Activated effector memory CD4-positive, alpha-beta T cell treated with Interleukin-2 at 50 U/mL for 16 hours (primary cell): Measurements from ENCODE around the gene NEB.
"Not testable (repeated sequence)": the region's sequence is repeated elsewhere in the genome, so short reads cannot be mapped to it uniquely, and the experiment has no call there.

Experiments used
- DNase-seq: peaks from one replicate; pipeline ENCODE4 v3.0.0-alpha.2; 2020

The NEB gene

DNA sequence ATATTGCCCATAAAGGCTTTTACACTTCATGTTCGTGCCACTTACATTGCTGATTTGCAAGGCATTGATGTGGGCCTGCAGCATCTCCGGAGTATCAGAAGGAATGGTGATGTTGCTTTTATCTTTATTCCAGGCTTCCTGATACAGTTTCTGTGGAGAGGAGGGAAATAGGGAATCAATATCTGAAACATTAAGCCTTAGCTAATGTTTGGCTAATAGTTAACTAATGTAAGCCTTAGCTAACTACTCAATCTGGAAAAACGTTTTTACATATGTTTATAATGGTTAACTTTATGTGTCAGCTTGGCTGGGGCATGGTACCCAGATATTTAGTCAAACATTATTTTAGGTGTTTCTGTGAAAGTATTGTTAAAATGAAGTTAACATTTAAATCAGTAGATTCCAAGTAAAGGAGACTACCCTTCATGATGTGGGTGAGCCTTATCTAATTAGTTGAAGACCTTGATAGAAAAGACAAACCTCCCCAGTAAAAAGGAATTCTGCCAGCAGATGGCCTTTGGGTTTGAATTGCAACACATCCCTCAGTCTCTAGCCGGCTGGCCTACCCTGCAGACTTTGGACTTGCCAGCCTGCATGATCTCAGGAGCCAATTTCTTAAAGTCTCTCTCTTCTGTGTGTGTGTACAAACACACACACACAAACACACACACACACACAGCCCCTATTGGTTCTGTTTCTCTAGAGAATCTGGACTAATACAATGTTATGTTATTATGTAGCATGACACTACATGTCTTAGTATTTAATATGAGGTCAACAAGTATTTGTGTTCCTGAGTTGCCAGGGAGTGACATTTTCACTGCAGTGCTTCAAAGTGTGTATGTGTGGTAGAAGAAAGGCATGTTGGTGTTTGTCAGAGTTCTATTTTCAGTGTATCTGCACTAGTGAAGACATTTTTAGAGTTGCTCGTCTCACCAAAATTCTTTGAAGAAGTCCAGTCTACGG is 126.5 kb downstream of the NEB start:
- DNase-seq: not testable (repeated sequence)

- not testable (repeated sequence) for DNase-seq
Measured at GRCh38 chr2:151603530-151603929, 130.7 kb downstream of the NEB start.

- not testable (repeated sequence) for DNase-seq
Measured at GRCh38 chr2:151602402-151602801, 131.9 kb downstream of the NEB start.

- not testable (repeated sequence) for DNase-seq
Measured at GRCh38 chr2:151601803-151602202, 132.5 kb downstream of the NEB start.

DNA sequence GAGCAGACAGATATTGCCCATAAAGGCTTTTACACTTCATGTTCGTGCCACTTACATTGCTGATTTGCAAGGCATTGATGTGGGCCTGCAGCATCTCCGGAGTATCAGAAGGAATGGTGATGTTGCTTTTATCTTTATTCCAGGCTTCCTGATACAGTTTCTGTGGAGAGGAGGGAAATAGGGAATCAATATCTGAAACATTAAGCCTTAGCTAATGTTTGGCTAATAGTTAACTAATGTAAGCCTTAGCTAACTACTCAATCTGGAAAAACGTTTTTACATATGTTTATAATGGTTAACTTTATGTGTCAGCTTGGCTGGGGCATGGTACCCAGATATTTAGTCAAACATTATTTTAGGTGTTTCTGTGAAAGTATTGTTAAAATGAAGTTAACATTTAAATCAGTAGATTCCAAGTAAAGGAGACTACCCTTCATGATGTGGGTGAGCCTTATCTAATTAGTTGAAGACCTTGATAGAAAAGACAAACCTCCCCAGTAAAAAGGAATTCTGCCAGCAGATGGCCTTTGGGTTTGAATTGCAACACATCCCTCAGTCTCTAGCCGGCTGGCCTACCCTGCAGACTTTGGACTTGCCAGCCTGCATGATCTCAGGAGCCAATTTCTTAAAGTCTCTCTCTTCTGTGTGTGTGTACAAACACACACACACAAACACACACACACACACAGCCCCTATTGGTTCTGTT is 137.2 kb downstream of the NEB start:
- not testable (repeated sequence) for DNase-seq

GRCh38 chr2:151591908-151592255 is 142.4 kb downstream of the NEB start:
- DNase-seq: not testable (repeated sequence)

- not testable (repeated sequence) for DNase-seq
Measured at GRCh38 chr2:151591250-151591907, 142.9 kb downstream of the NEB start.

DNA sequence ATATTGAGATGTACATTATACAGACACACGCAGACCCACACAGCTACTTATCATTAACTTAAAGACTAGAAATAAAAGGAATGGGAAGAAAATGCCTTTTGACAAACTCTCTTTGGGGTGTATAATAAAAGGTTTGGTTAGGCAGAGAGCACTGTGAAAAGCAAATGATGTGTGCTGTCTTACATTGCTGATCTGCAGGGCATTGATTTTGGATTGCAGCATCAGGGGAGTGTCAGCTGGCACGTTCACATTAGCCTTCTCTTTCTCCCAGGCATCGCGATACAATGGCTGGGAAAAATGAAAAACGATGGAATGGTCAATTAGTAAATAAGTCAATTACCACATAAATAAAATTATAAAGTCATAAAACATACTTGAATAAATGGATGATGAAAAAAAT is 153.0 kb downstream of the NEB start:
- DNase-seq: not testable (repeated sequence)

DNA sequence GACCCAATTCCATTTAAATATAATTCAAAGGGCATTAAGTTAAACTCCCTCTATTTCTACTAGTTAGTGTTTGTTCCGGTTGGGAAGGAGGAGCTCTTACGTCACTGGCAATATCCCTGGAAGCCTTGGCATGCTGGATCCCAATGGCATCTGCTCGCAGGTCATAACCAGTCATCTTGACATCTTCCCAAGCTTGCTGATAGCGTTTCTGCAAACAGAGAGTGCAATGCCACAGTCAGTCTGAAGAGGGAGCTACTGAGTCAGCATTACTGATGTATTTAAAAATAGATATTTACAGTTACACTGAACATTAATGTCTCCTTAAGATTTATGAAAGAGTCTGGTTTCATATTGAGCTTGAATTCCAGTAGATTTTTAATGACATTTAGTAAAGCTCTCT is 153.6 kb downstream of the NEB start:
- DNase-seq: not testable (repeated sequence)

GRCh38 chr2:151577116-151577515 is 157.2 kb downstream of the NEB start:
- DNase-seq: no peak

DNA sequence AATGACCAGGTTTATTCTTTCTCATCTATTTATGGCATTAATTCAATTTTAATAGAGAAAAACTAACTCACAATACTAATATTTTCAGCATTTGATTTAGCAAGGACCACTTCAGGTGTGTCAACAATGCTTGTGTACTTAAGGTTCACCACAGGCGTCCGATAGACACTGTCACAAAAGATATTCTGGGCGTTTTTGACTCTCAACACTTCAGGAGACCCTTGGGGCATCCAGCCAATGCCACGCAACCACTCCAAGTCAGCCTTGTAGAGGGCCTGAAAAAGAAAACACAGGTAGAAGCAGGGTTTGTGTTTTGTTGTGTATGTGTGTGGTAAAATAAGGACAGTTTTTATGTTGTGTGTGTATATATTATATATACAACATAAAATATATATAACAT is 158.2 kb downstream of the NEB start:
- no peak for DNase-seq

DNA sequence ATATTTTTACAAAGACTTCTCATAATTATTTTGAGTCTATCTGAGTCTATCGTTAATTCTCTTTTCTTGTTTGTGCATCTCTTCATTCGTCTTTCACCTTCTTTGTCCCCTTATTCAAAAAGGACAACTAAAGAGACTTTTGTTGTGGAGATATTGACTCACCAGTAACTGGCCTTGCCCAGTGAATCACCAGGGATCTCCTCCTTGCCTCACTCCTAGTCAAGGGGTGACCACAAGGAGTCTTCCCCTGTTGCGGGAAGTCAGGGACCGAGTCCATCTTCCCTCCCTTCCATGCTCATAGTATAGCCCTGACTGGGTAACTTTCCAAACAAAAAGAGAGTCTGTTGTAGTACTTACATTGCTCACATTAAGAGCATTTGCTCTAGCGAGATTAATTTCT is 158.9 kb downstream of the NEB start:
- DNase-seq: no peak

- no peak for DNase-seq
Measured at GRCh38 chr2:151570191-151570590, 164.1 kb downstream of the NEB start.

GRCh38 chr2:151569167-151569566 is 165.1 kb downstream of the NEB start:
- no peak for DNase-seq

- no peak for DNase-seq
Measured at GRCh38 chr2:151568501-151568900, 165.8 kb downstream of the NEB start.

GRCh38 chr2:151567006-151567405 is 167.3 kb downstream of the NEB start:
- DNase-seq: no peak

GRCh38 chr2:151562398-151562797 is 171.9 kb downstream of the NEB start:
- DNase-seq: no peak

DNA sequence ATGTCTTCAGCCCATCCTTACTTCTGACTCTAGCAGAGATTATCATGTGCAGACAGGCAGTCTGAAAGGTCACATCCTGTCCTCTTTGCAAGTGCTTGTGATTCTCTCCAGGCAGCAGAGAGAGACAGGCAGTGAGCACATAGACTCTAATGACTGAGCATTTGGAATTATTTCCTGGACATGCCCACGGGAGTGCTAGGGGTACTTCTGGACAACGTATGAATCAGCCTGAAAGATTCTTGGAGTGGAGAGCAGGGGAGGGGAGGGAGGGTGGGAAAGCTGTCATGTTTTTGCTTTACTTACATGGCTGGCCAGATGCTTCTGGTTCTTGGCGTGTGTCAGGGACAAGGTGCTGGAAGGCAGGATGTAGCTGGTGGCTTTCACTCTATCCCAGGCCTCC is 174.0 kb downstream of the NEB start:
- DNase-seq: no peak

DNA sequence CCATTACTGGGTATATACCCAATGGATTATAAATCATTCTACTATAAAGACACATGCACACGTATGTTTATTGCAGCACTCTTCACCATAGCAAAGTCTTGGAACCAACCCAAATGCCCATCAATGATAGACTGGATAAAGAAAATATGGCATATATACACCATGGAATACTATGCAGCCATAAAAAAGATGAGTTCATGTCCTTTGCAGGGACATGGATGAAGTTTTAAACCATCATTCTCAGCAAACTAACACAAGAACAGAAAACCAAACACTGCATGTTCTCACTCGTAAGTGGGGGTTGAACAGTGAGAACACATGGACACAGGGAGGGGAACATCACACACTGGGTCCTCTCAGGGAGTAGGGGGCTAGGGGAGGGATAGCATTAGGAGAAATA is 174.8 kb downstream of the NEB start:
- DNase-seq: not testable (repeated sequence)

DNA sequence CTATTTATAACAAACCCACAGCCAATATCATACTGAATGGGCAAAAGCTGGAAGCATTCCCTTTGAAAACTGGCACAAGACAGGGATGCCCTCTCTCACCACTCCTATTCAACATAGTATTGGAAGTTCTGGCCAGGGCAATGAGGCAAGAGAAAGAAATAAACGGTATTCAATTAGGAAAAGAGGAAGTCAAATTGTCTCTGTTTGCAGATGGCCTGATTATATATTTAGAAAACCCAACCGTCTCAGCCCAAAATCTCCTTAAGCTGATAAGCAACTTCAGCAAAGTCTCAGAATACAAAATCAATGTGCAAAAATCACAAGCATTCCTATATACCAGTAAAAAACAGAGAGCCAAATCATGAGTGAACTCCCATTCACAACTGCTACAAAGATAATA is 176.4 kb downstream of the NEB start:
- DNase-seq: not testable (repeated sequence)

DNA sequence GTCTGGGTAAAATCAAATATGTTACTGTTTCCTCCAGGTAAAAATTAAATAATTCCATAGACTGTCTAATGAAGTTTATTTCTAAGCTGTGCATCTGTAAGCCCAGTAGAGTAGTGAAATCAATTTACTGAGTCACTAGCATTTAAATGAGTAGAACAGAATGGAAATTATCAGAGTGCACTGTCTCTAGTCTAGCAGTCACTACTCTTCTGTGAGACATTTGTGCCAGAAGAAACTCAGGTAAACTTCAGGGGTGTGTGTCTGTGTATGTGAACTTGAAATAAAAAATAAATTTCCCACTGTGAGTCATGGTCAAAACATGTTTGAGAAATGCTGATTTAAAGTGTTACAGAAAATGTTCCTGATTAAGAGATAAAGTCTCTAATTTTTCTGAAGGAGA is 178.2 kb downstream of the NEB start:
- DNase-seq: no peak

- DNase-seq: no peak
Measured at GRCh38 chr2:151552287-151552686, 182.0 kb downstream of the NEB start.

- no peak for DNase-seq
Measured at GRCh38 chr2:151551556-151551955, 182.7 kb downstream of the NEB start.

- no peak for DNase-seq
Measured at GRCh38 chr2:151549191-151549590, 185.1 kb downstream of the NEB start.
